ENCODE measurements around the gene OXT.
"Not testable (repeated sequence)": the region's sequence is repeated elsewhere in the genome, so short reads cannot be mapped to it uniquely, and the experiment has no call there.

Gene OXT

DNA sequence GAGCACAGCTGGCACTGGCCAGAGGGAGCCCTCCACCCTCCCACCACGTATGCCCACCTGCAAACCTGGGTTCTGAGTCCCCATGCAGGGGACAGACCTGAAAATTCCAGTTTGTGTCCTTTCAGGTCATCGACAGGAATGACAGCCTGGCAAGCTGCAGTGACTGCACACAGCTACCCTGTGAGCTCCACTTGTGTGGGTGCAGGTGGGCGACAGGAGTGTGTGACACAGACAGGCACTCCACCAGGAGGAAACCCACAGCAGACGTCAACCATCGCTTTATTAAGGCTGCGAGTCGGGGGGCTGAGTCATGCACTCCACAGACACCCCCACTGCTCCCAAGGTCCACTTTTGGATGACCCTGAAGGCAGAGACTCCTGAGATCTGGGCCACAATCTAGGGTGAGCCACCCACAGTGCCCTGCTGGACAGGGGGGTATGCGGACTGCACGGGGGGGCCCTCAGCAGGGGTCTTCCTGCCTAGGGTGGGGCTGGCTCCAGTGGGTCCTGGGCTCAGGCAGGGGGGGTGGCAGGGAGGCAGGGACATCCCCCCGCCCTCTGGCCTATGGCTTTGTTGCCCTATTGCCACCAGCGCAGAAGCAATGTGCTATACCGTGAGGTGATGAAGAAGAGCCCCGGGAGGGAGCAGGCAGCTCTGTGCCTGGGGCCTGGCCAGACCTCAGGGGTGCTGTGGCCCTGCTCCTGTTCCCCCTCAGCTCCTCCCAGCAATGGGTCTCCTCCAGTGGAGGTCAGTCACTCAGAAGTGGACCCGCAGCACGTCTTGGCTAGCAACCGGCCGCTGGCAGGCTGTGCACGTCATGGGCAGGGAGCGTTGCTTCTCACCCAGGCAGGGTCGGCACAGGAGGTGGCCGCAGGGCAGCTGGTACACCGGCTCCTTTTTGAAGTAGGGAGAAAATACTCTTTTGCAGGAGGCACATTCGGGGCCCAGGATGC is 38.2 kb downstream of the OXT start:
- no peak for DNase-seq (ENCODE audit: low read depth)

DNA sequence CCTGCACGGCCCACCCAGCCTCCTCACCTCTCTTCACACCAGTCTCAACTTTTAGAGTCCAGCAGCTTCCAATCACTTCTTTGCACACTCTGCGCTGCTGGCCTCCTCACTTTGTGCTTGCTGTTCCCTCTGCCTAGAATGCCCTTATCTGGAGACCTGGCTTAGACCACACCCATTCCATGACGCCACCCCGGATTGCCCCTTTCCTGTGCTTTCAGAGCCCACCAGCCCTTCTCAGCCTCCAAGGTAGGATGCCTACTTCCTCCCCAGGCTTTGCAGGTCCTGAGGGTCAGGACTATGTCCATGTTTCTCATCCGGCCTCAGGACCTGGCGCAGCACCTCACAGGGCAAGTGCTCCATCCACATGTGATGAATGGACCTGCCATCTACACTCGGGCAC is 40.1 kb downstream of the OXT start:
- no peak for DNase-seq (ENCODE audit: low read depth)

DNA sequence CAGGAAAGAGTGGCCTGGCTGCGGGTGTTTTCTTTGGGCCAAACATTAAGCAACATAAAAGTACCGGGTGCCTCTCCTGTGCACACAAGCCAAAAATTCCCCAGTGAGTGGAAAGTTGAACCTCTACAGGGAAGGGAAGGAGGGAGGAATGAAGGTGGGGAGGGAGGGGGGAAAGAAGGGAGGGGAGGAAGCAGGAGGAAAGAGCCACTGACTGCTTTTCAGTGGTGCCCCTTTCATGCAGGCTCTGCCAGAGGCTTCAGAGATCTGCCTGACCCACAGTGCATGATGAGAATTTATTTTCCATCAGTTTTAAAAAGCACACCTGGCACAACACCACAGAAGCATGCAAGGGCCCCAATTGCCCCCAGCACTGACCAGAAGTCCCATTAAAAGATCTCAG is 40.6 kb downstream of the OXT start:
- DNase-seq (ENCODE audit: low read depth), result no peak

DNA sequence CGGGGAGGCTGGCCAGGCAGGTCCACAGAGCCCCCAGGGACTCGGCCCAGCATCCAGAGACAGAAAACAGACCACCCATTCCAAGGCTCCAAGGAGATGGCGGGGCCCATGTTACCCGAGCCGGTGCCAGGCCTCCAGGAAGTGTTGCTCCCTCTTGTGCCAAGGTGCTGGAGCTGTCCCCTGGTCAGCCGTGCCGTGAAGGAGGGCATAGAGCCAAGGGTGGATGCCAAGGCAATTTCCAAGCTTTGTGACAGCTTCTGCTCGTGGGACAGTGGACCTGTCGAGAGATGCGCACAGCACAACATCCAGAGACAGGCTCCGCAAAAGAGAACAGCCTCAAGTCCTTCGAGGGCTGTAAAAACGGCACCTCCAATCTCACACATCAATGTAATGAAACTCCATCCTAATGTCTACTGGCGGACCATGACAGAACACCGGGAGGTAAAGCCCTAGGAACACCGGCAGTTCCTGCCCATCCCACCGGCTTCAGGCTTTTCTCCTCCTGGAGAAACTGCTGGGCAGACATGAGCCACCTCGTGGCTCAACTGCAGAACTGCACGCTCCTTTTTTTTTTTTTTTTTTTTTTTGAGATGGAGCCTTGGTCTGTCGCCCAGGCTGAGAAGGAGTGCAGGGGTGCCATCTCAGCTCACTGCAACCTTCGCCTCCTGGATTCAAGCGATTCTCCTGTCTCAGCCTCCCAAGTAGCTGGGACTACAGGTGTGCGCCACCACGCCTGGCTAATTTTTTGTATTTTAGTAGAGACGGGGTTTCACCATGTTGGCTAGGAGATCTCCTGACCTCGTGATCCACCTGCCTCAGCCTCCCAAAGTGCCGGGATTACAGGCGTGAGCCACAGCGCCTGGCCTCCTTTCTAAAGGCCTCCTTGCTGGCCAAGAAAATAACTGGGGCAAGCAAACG is 44.0 kb downstream of the OXT start:
- peak; percentile 4 for DNase-seq (ENCODE audit: low read depth)

DNA sequence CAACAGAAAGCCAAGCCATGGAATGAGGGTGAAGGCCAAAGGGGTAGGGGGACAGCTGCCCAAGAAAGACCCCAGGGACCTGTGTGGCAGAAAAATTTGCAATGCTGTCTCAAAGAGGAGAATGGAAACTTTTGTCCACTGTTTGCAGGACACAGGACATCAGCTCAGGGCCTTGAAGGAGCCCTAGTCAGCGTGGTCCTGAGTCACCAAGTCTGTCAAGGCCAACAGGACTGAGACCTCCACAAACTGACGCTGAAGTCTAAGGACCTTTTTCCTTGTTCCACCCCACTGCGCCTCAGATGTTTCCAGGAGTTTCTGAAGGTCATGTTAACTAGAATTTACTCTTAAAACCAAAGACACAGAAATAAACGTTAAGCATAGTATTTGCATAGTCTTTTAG is 44.9 kb downstream of the OXT start:
- DNase-seq (ENCODE audit: low read depth), result no peak

DNA sequence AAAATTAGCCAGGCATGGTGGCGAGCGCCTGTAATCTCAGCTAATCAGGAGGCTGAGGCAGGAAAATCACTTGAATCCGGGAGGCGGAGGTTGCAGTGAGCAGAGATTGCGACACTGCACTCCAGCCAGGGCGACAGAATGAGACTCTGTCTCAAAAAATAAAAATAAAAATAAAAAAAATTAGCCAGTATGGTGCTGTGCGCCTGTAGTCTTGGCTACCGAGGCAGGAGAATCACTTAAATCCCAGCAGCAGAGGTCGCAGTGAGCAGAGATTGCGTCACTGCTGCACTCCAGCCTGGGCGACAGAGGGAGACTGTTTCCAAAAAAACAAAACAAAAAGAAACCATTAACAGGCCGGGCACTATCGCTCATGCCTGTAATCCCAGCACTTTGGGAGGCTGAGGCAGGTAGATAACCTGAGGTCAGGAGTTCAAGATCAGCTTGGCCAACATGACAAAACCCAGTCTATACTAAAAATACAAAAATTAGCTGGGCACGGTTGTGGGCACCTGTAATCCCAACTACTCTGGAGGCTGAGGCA is 46.5 kb downstream of the OXT start:
- DNase-seq (ENCODE audit: low read depth), result not testable (repeated sequence)

DNA sequence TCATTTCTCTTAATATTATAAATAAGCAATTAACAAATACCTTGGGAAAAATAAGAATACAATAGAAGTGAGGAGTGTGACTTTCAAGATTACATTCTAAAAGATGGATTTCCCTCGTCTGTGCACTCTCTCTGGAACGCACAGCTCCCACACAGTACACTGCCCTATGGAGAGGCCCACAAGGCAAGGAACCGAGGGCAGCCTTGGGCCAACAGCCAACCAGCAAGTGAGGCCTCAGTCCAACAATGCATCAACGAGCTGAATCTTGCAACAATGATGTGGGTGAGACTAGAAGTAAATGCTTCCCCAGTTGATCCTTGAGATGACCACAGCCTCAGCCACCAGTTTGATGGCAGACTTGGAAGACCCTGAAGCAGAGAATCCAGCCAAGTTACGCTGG is 47.6 kb downstream of the OXT start:
- no peak for DNase-seq (ENCODE audit: low read depth)

DNA sequence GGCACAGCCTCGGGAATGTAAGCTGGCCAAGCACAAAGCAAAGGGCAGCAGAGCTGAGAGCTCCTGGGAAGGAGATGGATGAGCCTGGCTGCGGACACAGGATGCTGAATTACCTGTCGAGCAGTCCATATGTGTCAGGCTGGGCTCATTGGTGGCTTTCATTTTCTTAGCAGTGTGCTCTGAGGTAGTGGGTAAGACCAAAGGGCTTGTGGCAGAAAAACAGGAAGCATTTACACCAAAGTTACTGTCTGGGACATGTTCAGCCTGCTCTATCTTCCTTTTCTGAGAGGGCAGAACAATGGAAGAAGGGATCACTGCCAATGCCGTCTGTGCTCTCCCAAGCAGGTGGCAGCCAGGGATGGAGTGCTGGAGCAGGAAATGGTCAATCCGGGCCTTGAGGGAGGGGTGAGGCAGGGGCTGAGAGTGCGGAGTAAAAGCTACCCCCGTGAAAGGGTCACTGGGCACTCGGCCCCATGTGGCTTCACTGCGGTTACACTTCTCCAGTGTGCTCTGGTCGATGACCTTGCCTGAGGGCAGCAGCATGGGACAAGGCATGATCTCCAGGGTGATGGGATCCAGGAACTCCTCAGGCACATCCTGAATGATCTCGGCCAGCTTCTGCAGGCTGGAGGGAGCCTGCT is 50.0 kb downstream of the OXT start:
- no peak for DNase-seq (ENCODE audit: low read depth)
